Measurements from ENCODE around the gene MMAB.

Gene MMAB

GRCh38 chr12:109592195-109592904 is 19.0 kb upstream of the MMAB start:
- no peak for TF ChIP-seq CTCF (IDR thresholded peaks at IDR 0.05; ENCODE audit: low read length, missing control alignments)

GRCh38 chr12:109591041-109591440 is 17.7 kb upstream of the MMAB start:
- no peak for TF ChIP-seq CTCF (IDR thresholded peaks at IDR 0.05; ENCODE audit: low read length, missing control alignments)
- DNase-seq (ENCODE audit: low read depth) = no peak
- no peak overlapping the region for H3K4me3 ChIP-seq (replicated peaks; ENCODE audit: low read depth, low read length)

More at GRCh38 chr12:109592195-109592904, 19.0 kb upstream of the MMAB start:
- DNase-seq (ENCODE audit: low read depth) = no peak
- no peak overlapping the region for H3K4me3 ChIP-seq (replicated peaks; ENCODE audit: low read depth, low read length)

GRCh38 chr12:109590566-109590965 is 17.3 kb upstream of the MMAB start:
- no peak overlapping the region for H3K4me3 ChIP-seq (replicated peaks; ENCODE audit: low read depth, low read length)
- DNase-seq (ENCODE audit: low read depth) = no peak
- no peak for TF ChIP-seq CTCF (IDR thresholded peaks at IDR 0.05; ENCODE audit: low read length, missing control alignments)

- DNase-seq (ENCODE audit: low read depth) = no peak
- no peak for TF ChIP-seq CTCF (IDR thresholded peaks at IDR 0.05; ENCODE audit: low read length, missing control alignments)
- H3K4me3 ChIP-seq (replicated peaks; ENCODE audit: low read depth, low read length) = no peak overlapping the region
Measured at GRCh38 chr12:109589691-109590245, 16.5 kb upstream of the MMAB start.

- no peak for TF ChIP-seq CTCF (IDR thresholded peaks at IDR 0.05; ENCODE audit: low read length, missing control alignments)
- H3K4me3 ChIP-seq (replicated peaks; ENCODE audit: low read depth, low read length) = no peak overlapping the region
- DNase-seq (ENCODE audit: low read depth) = no peak
Measured at GRCh38 chr12:109589240-109589590, 15.9 kb upstream of the MMAB start.

GRCh38 chr12:109588461-109589239 is 15.3 kb upstream of the MMAB start:
- H3K4me3 ChIP-seq (replicated peaks; ENCODE audit: low read depth, low read length) = no peak overlapping the region
- no peak for DNase-seq (ENCODE audit: low read depth)
- TF ChIP-seq CTCF (IDR thresholded peaks at IDR 0.05; ENCODE audit: low read length, missing control alignments) = no peak

All from fibroblast of pulmonary artery (primary cell).